K562 (cell line): ENCODE data around the gene JADE2. TPM values are rescaled to one million over a fixed set of nuclear protein-coding genes. Genes with fewer than 3 reads are reported as not detected.

Experiments
- BACH1 ChIP-seq: fragments of 200-800 bp; sonication (Bioruptor generic); IDR thresholded peaks from 2 replicates; pipeline ENCODE4 v1.6.1; 2016; ENCODE audit warnings: missing genetic modification characterization, missing compliant biosample characterization
- CCAR2 ChIP-seq: fragments of 200-400 bp; formaldehyde crosslinking; IDR thresholded peaks from 2 replicates; pipeline ENCODE4 v1.6.1; 2017; ENCODE audit warnings: mild to moderate bottlenecking, low read depth, low read length
- CREB1 ChIP-seq, 2 experiments: sonication (generic) in 1 of 2; formaldehyde crosslinking in 1 of 2; IDR thresholded peaks; 2 replicates each; pipeline versions ENCODE4 v1.6.1 to v1.8.0; 2012 to 2022; ENCODE audit warnings: inconsistent platforms in 1 of 2, mild to moderate bottlenecking in 1 of 2, missing genetic modification reagents in 1 of 2, moderate library complexity in 1 of 2
- CTBP1 ChIP-seq: fragments of 450-650 bp; IDR thresholded peaks from 2 replicates; pipeline ENCODE4 v1.6.1; 2016; ENCODE audit warnings: borderline replicate concordance
- E2F4 ChIP-seq: sonication (generic); formaldehyde crosslinking; IDR thresholded peaks from 2 replicates; pipeline ENCODE4 v1.8.0; 2022; ENCODE audit warnings: mild to moderate bottlenecking, low read depth, missing genetic modification reagents
- FOXK1 ChIP-seq: sonication (generic); formaldehyde crosslinking; IDR thresholded peaks from 2 replicates; pipeline ENCODE4 v1.8.0; 2022; ENCODE audit warnings: missing genetic modification reagents, mild to moderate bottlenecking, borderline replicate concordance
- HNRNPK ChIP-seq: fragments of 200-400 bp; formaldehyde crosslinking; IDR thresholded peaks from one replicate; pipeline ENCODE4 v1.6.1; 2018; ENCODE audit warnings: mild to moderate bottlenecking, low read depth, low read length; ENCODE audit not compliant: poor library complexity, severe bottlenecking
- HNRNPL ChIP-seq: fragments of 200-400 bp; formaldehyde crosslinking; IDR thresholded peaks from 2 replicates; pipeline ENCODE4 v1.6.1; 2017; ENCODE audit warnings: low read depth, mild to moderate bottlenecking, low read length
- HNRNPLL ChIP-seq: fragments of 200-400 bp; formaldehyde crosslinking; IDR thresholded peaks from 2 replicates; pipeline ENCODE4 v1.6.1; 2017; ENCODE audit warnings: low read length, low read depth, mild to moderate bottlenecking; ENCODE audit not compliant: poor library complexity, severe bottlenecking
- KLF6 ChIP-seq: fragments of 250-450 bp; sonication (Bioruptor Pico); IDR thresholded peaks from 2 replicates; pipeline ENCODE4 v1.4.0; 2020; ENCODE audit warnings: mild to moderate bottlenecking, moderate library complexity, borderline replicate concordance
- MCM3 ChIP-seq: fragments of 450-650 bp; IDR thresholded peaks from 2 replicates; pipeline ENCODE4 v1.6.1; 2016
- MITF ChIP-seq: IDR thresholded peaks from 2 replicates; pipeline ENCODE4 v1.6.1; 2014; ENCODE audit warnings: antibody characterized with exemption
- MLLT1 ChIP-seq, 2 experiments: fragments of 450-650 bp; IDR thresholded peaks; 2 replicates each; pipeline ENCODE4 v1.6.1; 2016
- MXI1 ChIP-seq: IDR thresholded peaks from 2 replicates; pipeline ENCODE4 v1.6.1; 2011; ENCODE audit warnings: low read depth, mild to moderate bottlenecking, improper control_type of control experiment, low read length
- NR2C1 ChIP-seq, 2 experiments: fragments of 450-650 bp; IDR thresholded peaks; 2 replicates each; pipeline ENCODE4 v1.6.1; 2017; ENCODE audit warnings: mild to moderate bottlenecking in 2 of 2, antibody characterized with exemption in 1 of 2, inconsistent platforms in 1 of 2, missing compliant biosample characterization in 1 of 2, missing genetic modification characterization in 1 of 2
- PHB ChIP-seq: fragments of 250-450 bp; sonication (Bioruptor Pico); IDR thresholded peaks from 2 replicates; pipeline ENCODE4 v1.5.0; 2021
- PTRF ChIP-seq: fragments of 450-650 bp; IDR thresholded peaks from 2 replicates; pipeline ENCODE4 v1.6.1; 2016; ENCODE audit warnings: mild to moderate bottlenecking, missing genetic modification characterization, missing compliant biosample characterization
- RB1 ChIP-seq: fragments of 450-650 bp; IDR thresholded peaks from 2 replicates; pipeline ENCODE4 v1.6.1; 2017; ENCODE audit warnings: low read depth, mild to moderate bottlenecking
- SMAD2 ChIP-seq: fragments of 150-350 bp; IDR thresholded peaks from 2 replicates; pipeline ENCODE4 v1.6.1; 2014; ENCODE audit warnings: low read depth, mild to moderate bottlenecking, low read length
- SREBF1 ChIP-seq: fragments of 150-350 bp; IDR thresholded peaks from 2 replicates; pipeline ENCODE4 v1.6.1; 2014; ENCODE audit warnings: antibody characterized with exemption, low read depth, low read length, borderline replicate concordance
- TEAD1 ChIP-seq, 2 experiments: fragments of 450-650 bp in 1 of 2; sonication (generic) in 1 of 2; formaldehyde crosslinking; IDR thresholded peaks; 2 replicates each; pipeline versions ENCODE4 v1.4.0 to v1.8.0; 2020 to 2022; ENCODE audit warnings: mild to moderate bottlenecking in 2 of 2, missing genetic modification reagents in 1 of 2
- TEAD2 ChIP-seq: fragments of 450-650 bp; IDR thresholded peaks from 2 replicates; pipeline ENCODE4 v1.6.1; 2016; ENCODE audit warnings: missing genetic modification characterization, control low read depth, missing compliant biosample characterization
- TRIM28 ChIP-seq: fragments of 450-650 bp; IDR thresholded peaks from 2 replicates; pipeline ENCODE4 v1.6.1; 2017
- ZNF140 ChIP-seq: fragments of 250-450 bp; sonication (Bioruptor Pico); IDR thresholded peaks from 2 replicates; pipeline ENCODE4 v1.8.0; 2021; ENCODE audit warnings: moderate library complexity, mild to moderate bottlenecking, inconsistent platforms
- ZNF780A ChIP-seq: fragments of 250-450 bp; sonication (Bioruptor Pico); IDR thresholded peaks from 2 replicates; pipeline ENCODE4 v1.5.0; 2021; ENCODE audit warnings: mild to moderate bottlenecking
- ZZZ3 ChIP-seq: fragments of 450-650 bp; IDR thresholded peaks from 2 replicates; pipeline ENCODE4 v1.6.1; 2016; ENCODE audit warnings: antibody characterized with exemption, mild to moderate bottlenecking, moderate library complexity
- polyA plus RNA-seq, 8 experiments: library from polyadenylated mRNA; depleted of rRNA in 4 of 8; stranded (reverse) in 5 of 8; unstranded in 3 of 8; fragments of >200 nt; fragmentation: Nextera tagmentation in 2 of 8; fragmentation: Illumina TruSeq in 1 of 8; extraction: Ambion mirVana in 2 of 8; extraction: Trizol in 1 of 8; gene quantifications; 2 replicates each; pipeline versions ENCODE4 v1.2.1 to v1.2.3, GENCODE V29; 2011 to 2014; ENCODE audit warnings: inconsistent platforms in 1 of 8, missing spikeins in 1 of 8
- total RNA-seq, 7 experiments: library from RNA; depleted of rRNA in 6 of 7; stranded (reverse); fragments of >200 nt in 6 of 7; fragmentation: Illumina TruSeq in 2 of 7; extraction: Trizol in 2 of 7; gene quantifications; 2 replicates each; pipeline versions ENCODE4 v1.2.1 to v1.2.3, GENCODE V29; 2011 to 2021; ENCODE audit warnings: low replicate concordance in 1 of 7

JADE2 gene
- total and polyA plus RNA-seq, 9 of the 15 experiments (the other 6 are each of a cell fraction or from before 2014, with no cell fraction given) = 0.50 to 23.3 (median 9.1) TPM

- TF ChIP-seq E2F4 (CRISPR knock-in tag) (no peak), SMAD2 (no peak), ZNF140 (CRISPR knock-in tag) (no peak), RB1 (peak; percentile 72; the same call in 1 of the 2 replicates), CTBP1 (peak; percentile 35), HNRNPK (no peak), HNRNPL (no peak), TEAD2 (tag) (no peak), SREBF1 (no peak), KLF6 (no peak), MLLT1 (IDR thresholded peaks at IDR 0.05) (no peak), BACH1 (no peak), PTRF (tag) (no peak), HNRNPLL (no peak), CCAR2 (no peak), NR2C1 (IDR thresholded peaks at IDR 0.05) (no peak), NR2C1 (tag; IDR thresholded peaks at IDR 0.05) (no peak), FOXK1 (CRISPR knock-in tag) (no peak), MITF (no peak), TRIM28 (no peak), PHB (no peak), MXI1 (no peak), ZNF780A (CRISPR knock-in tag) (no peak), TEAD1 (CRISPR knock-in tag; IDR thresholded peaks at IDR 0.05) (no peak), ZZZ3 (no peak), MCM3 (no peak), CREB1 (IDR thresholded peaks at IDR 0.05) (no peak), CREB1 (CRISPR knock-in tag; IDR thresholded peaks at IDR 0.05) (no peak)
Measured at GRCh38 chr5:134527156-134527960, 1.9 kb downstream of the JADE2 start (continued).
